Stimulated activated CD8-positive, alpha-beta memory T cell treated with anti-CD3 and anti-CD28 coated beads, Interleukin-7, amount 100 ng/mL, for 24 hours (primary cell): ENCODE data around the gene A1CF.
"Not testable (repeated sequence)": the region's sequence is repeated elsewhere in the genome, so short reads cannot be mapped to it uniquely, and the experiment has no call there.

Experiments used
- DNase-seq: peaks from one replicate; pipeline ENCODE4 v3.0.0-alpha.2; 2020; ENCODE audit warnings: low read depth

A1CF gene

GRCh38 chr10:50788951-50789945 is 96.2 kb downstream of the A1CF start:
- no peak for DNase-seq

DNA sequence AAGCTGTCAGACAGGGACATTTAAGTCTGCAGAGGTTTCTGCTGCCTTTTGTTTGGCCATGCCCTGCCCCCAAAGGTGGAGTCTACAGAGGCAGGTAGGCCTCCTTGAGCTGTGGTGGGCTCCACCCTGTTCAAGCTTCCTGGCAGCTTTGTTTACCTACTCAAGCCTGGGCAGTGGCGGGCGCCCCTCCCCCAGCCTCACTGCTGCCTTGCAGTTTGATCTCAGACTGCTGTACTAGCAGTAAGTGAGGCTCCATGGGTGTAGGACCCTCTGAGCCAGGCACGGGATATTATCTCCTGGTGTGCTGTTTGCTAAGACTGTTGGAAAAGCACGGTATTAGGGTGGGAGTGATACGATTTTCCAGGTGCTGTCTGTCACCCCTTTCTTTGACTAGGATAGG is 97.5 kb downstream of the A1CF start:
- not testable (repeated sequence) for DNase-seq

DNA sequence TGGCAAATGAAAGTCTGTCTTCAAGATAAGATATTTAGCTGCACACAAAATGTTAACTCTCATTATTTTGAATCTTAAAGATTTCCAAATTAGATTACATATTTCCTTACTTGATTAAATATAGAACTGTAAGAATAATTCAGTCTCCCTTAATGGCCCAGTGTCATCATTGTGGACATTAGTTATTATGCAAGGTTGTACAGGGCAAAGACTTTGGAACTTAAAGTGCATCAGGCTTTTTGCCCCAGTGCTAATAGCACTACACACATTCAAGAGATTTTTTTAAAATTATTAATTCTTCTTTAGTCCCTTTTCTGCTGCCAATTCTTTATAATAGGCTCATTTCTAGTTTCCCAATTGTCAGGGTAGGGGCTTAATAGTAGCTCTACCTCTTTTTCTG is 103.4 kb downstream of the A1CF start:
- DNase-seq = not testable (repeated sequence)

DNA sequence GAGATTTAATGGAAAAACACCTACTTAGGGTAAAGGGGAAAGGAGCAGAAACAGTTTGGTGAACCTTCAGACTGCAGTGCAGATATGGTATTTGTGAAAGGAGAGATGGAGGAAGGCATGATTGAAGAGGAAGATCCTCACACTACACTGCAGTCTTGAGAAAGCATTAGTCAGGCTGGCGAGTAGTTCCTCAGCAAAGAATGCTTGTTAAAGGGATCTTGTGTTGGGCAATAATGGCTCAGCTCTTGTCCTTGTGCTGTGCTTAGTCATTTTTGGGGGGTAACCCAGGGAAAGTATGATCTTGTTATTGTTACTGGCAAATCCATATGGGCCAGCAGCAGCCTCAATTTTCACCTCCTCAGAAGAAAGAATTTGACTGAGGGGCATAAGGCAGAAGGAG is 105.4 kb downstream of the A1CF start:
- DNase-seq = not testable (repeated sequence)

GRCh38 chr10:50774868-50775267 is 110.6 kb downstream of the A1CF start:
- DNase-seq = not testable (repeated sequence)

- not testable (repeated sequence) for DNase-seq
These were observed 113.4 kb downstream of the A1CF start for GRCh38 chr10:50772042-50772441.

GRCh38 chr10:50766774-50767513 is 118.5 kb downstream of the A1CF start:
- not testable (repeated sequence) for DNase-seq
